Neural crest cell (in vitro differentiated cells): ENCODE measurements around the gene RASA3. TPM values are rescaled to one million over a fixed set of nuclear protein-coding genes. Genes with fewer than 3 reads are reported as not detected.
A peak's percentile ranks its signal among the peaks of the same experiment; 100 is the strongest.
"Not testable (repeated sequence)": the region's sequence is repeated elsewhere in the genome, so short reads cannot be mapped to it uniquely, and the experiment has no call there.

Source experiments
- DNase-seq: peaks from one replicate; pipeline ENCODE4 v3.0.0; 2021; ENCODE audit warnings: low read depth, mixed read lengths, low spot score
- H3K27ac Mint-ChIP-seq: one replicate; pipeline ENCODE4 v1.8.0; 2021; ENCODE audit warnings: mild to moderate bottlenecking, mixed read lengths; ENCODE audit not compliant: unreplicated experiment
- H3K27me3 Mint-ChIP-seq: 2 replicates; pipeline ENCODE4 v1.8.0; 2021; ENCODE audit warnings: low read depth, mild to moderate bottlenecking, mixed read lengths
- H3K36me3 Mint-ChIP-seq: 2 replicates; pipeline ENCODE4 v1.8.0; 2021; ENCODE audit warnings: low read depth, mild to moderate bottlenecking, mixed read lengths
- H3K4me1 Mint-ChIP-seq: 2 replicates; pipeline ENCODE4 v1.8.0; 2021; ENCODE audit warnings: mixed read lengths
- H3K4me3 Mint-ChIP-seq: one replicate; pipeline ENCODE4 v1.8.0; 2021; ENCODE audit warnings: mild to moderate bottlenecking, mixed read lengths
- H3K9me3 Mint-ChIP-seq: 2 replicates; pipeline ENCODE4 v1.8.0; 2021; ENCODE audit warnings: mixed read lengths
- CTCF ChIP-seq: fragments of 200-600 bp; sonication (generic); conservative IDR thresholded peaks from 2 replicates; pipeline ENCODE4 v1.5.0; 2021; ENCODE audit warnings: antibody characterized with exemption, mild to moderate bottlenecking
- total RNA-seq: library from RNA; stranded (reverse); gene quantifications from 2 replicates; pipeline ENCODE4 v1.2.1, GENCODE V29; 2021

Gene RASA3
- total RNA-seq, 1 donor from 2014 or later, result 29.5 TPM

DNA sequence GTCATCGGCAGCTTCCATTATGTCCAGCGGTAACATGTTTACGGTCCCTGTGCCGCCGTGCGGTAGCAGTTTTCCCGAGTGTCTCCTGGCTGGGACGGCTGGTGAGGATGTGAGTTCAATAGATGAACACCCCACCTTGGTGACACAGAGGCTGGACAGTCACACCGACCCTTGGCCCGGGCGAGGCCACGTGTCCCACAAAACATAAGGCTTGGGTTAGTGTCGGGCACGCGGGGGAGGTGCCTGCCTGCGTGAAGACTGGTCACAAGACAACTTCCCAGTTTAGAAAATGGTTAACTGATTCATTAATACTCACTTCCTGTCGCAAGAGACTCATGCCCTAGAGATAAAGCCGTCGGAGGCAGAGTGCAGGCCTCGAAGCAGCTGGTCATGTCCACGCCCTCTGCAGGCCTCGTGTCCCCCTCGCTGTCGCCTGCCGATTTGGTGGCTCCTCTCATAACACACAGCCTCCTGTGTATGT is 17.2 kb downstream of the RASA3 start:
- Mint-ChIP-seq H3K9me3 (no peaks in the 10 kb centered on the region), H3K36me3 (peaks cover 7% of the 10 kb centered on the region), H3K27me3 (no peaks in the 10 kb centered on the region), H3K4me3 (peak overlapping the region; percentile 50), H3K4me1 (peaks cover 60% of the 10 kb centered on the region), H3K27ac (peak overlapping the region; percentile 92)
- TF ChIP-seq CTCF, result no peak
- DNase-seq, result no peak

DNA sequence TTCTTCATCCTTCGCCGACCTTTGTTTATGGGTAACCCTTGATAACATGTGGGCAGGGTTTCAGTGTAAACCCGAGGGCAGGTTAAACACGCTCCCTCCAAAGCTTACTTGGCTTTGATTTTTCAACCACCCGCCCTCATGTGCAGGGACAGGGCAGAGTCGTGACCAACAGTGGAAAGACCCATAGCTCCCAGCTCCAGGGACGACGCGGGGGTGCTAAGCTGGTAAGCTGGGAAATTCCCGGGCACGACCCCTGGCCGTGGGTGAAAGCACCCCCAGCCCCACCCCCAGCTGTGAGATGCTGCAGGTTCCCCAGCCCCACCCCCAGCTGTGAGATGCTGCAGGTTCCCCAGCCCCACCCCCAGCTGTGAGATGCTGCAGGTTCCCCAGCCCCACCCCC is 17.8 kb downstream of the RASA3 start:
- Mint-ChIP-seq H3K4me1 (peaks cover 63% of the 10 kb centered on the region), H3K27ac (peak overlapping the region; percentile 35)
- not testable (repeated sequence) for H3K27me3 Mint-ChIP-seq, H3K9me3 Mint-ChIP-seq, H3K36me3 Mint-ChIP-seq, H3K4me3 Mint-ChIP-seq, DNase-seq

DNA sequence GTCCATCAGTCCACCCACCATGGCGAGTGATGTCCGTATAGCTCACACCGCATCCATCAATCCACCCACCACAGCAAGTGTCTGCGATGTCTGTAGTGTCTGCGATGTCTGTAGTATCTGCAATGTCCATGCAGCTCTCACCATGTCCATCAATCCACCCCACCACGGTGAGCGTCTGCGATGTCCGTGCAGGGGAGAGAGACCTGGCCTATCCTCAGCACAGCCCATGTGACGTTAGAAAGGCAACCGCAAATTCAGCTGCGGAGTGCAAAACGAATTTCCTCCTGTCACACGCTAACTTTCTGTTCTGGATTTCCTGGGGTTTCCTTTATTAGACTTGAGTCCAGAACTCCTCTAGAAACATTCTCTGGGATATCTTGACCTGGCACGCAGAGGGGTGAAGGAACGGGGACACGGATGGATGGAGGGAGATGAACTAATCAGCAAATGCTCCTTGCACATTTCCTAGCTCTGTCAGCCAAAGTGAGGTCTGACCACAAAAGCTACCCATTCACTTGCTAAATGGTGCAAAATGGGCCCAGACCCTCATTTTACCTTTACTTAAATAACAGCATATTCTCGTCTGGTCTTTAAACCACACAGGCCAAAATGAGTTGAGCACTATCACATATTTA is 18.3 kb downstream of the RASA3 start:
- Mint-ChIP-seq H3K4me1 (peaks cover 66% of the 10 kb centered on the region), H3K4me3 (no peak overlapping the region), H3K9me3 (no peaks in the 10 kb centered on the region), H3K36me3 (peaks cover 7% of the 10 kb centered on the region), H3K27me3 (no peaks in the 10 kb centered on the region), H3K27ac (no peak overlapping the region)
- no peak for TF ChIP-seq CTCF
- no peak for DNase-seq

GRCh38 chr13:114113395-114113794 is 19.0 kb downstream of the RASA3 start:
- H3K4me1 Mint-ChIP-seq, result peaks cover 59% of the 10 kb centered on the region
- not testable (repeated sequence) for H3K27me3 Mint-ChIP-seq, DNase-seq, H3K27ac Mint-ChIP-seq, H3K4me3 Mint-ChIP-seq, H3K9me3 Mint-ChIP-seq, H3K36me3 Mint-ChIP-seq

GRCh38 chr13:114112826-114113322 is 19.5 kb downstream of the RASA3 start:
- H3K27me3 Mint-ChIP-seq, result no peaks in the 10 kb centered on the region
- H3K27ac Mint-ChIP-seq, result no peak overlapping the region
- H3K36me3 Mint-ChIP-seq, result peaks cover 7% of the 10 kb centered on the region
- H3K4me1 Mint-ChIP-seq, result peaks cover 56% of the 10 kb centered on the region
- no peak for DNase-seq
- peak overlapping the region; percentile 13 for H3K4me3 Mint-ChIP-seq
- H3K9me3 Mint-ChIP-seq, result no peaks in the 10 kb centered on the region
- TF ChIP-seq CTCF, result no peak

- Mint-ChIP-seq H3K4me3 (peak overlapping the region; percentile 47), H3K27me3 (no peaks in the 10 kb centered on the region), H3K9me3 (no peaks in the 10 kb centered on the region), H3K36me3 (peaks cover 7% of the 10 kb centered on the region), H3K4me1 (peaks cover 56% of the 10 kb centered on the region), H3K27ac (no peak overlapping the region)
- no peak for TF ChIP-seq CTCF
- no peak for DNase-seq
Measured at GRCh38 chr13:114112231-114112825, 20.1 kb downstream of the RASA3 start.
